IPS-18a (cell line): ENCODE results near the gene FAM240B.

Source experiments
- H3K27ac ChIP-seq: one replicate; pipeline ENCODE4 v1.5.1; 2013; ENCODE audit warnings: low read length
- H3K27me3 ChIP-seq: one replicate; pipeline ENCODE4 v1.6.1; 2013; ENCODE audit warnings: mild to moderate bottlenecking, low read length; ENCODE audit not compliant: control insufficient read depth, insufficient read depth
- H3K36me3 ChIP-seq: one replicate; pipeline ENCODE4 v1.6.1; 2013; ENCODE audit warnings: low read depth, low read length; ENCODE audit not compliant: control insufficient read depth
- H3K4me1 ChIP-seq: one replicate; pipeline ENCODE4 v1.6.1; 2013; ENCODE audit warnings: low read depth, low read length; ENCODE audit not compliant: control insufficient read depth
- H3K4me3 ChIP-seq: one replicate; pipeline ENCODE4 v1.5.1; 2013; ENCODE audit warnings: low read length
- H3K9ac ChIP-seq: one replicate; pipeline ENCODE4 v1.6.1; 2013; ENCODE audit warnings: mild to moderate bottlenecking, low read length, moderate library complexity
- H3K9me3 ChIP-seq: one replicate; pipeline ENCODE4 v1.6.1; 2013; ENCODE audit warnings: low read depth, low read length; ENCODE audit not compliant: control insufficient read depth

Gene FAM240B

GRCh38 chr9:38662763-38663593 is 57.0 kb downstream of the FAM240B start:
- no peak overlapping the region for H3K9ac ChIP-seq
- H3K4me1 ChIP-seq = no peaks in the 10 kb centered on the region
- no peak overlapping the region for H3K27ac ChIP-seq
- no peaks in the 10 kb centered on the region for H3K36me3 ChIP-seq
- no peaks in the 10 kb centered on the region for H3K9me3 ChIP-seq
- H3K27me3 ChIP-seq = no peaks in the 10 kb centered on the region
- no peak overlapping the region for H3K4me3 ChIP-seq

GRCh38 chr9:38659538-38659937 is 60.4 kb downstream of the FAM240B start:
- H3K36me3 ChIP-seq = no peaks in the 10 kb centered on the region

GRCh38 chr9:38656896-38657295 is 63.0 kb downstream of the FAM240B start:
- Histone ChIP-seq H3K9ac (no peak overlapping the region), H3K27me3 (no peaks in the 10 kb centered on the region), H3K36me3 (no peaks in the 10 kb centered on the region), H3K9me3 (no peaks in the 10 kb centered on the region), H3K4me3 (no peak overlapping the region), H3K27ac (no peak overlapping the region), H3K4me1 (no peaks in the 10 kb centered on the region)

More at GRCh38 chr9:38659538-38659937, 60.4 kb downstream of the FAM240B start:
- Histone ChIP-seq H3K27ac (no peak overlapping the region), H3K27me3 (no peaks in the 10 kb centered on the region), H3K9ac (no peak overlapping the region), H3K9me3 (no peaks in the 10 kb centered on the region), H3K4me3 (no peak overlapping the region), H3K4me1 (no peaks in the 10 kb centered on the region)

DNA sequence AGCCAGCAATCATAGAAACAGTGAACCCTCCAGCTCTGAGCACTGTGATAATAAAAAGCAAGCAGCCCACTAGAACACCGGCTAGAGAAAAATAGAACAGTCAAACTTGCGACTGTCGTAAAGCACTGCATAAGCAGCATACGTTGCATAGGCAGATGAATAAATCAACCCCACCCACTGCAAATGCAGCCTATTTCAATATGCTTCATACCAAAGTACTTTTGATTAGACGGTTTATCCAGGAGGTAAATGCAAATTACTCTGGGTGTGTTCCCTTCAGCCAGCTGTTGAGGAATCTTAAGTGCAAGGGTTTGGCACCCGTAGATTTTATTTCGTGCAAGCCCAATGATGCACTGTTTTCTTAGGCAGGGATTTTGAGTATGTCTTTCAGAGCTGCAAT is 67.4 kb downstream of the FAM240B start:
- Histone ChIP-seq H3K27ac (no peak overlapping the region), H3K36me3 (no peaks in the 10 kb centered on the region), H3K27me3 (no peaks in the 10 kb centered on the region), H3K4me3 (no peak overlapping the region), H3K9me3 (no peaks in the 10 kb centered on the region), H3K4me1 (no peaks in the 10 kb centered on the region), H3K9ac (no peak overlapping the region)

DNA sequence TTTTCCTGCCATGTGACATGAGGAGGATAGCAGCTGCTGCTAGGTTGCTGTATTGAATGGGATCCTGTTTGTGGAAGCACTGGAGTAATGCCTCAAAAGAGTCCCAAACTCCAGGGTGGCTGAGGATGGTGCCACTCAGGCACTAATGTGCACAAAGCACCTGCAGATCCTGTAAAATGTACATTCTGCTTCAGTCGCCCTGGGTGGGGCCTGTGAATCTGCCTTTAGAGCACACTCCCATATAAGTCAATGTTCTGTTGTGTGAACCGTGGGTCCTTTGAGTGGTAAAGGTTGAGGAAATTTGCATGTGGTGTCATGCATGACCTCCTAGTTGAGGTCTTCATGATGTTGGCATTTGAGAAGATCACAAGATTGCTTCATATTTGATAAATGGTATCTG is 67.9 kb downstream of the FAM240B start:
- Histone ChIP-seq H3K27ac (no peak overlapping the region), H3K9ac (no peak overlapping the region), H3K4me1 (no peaks in the 10 kb centered on the region), H3K4me3 (no peak overlapping the region), H3K27me3 (no peaks in the 10 kb centered on the region), H3K36me3 (no peaks in the 10 kb centered on the region), H3K9me3 (no peaks in the 10 kb centered on the region)

DNA sequence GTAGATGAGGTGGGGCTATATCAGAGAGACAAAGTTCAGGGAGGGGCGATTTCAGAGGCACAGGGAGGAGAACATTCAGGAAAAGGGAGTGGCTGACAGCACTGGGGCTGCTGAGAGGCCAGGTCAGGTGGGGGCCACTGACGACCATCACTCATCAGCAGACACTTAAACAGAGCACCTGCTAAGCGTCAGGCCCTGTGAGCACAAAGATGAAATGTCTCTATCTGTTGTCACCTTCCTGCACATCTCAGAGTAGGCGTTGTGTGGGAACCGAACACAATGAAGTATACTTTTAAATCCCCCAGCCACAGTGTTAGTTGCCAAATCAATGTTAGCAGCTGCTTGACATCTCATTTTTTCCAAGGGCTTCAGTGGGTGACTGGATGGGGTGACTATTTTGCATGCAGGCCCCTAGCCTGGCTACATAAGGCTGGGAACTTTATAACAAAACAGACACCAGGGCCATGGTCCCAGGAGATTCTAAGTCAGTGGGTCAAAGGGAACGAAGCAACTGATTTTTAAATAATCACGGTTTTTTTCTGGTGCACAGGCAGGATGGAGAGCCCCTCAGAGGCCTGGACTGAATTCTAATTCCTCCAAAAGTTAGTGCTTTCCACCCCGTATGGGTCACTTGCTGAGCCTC is 68.4 kb downstream of the FAM240B start:
- Histone ChIP-seq H3K4me3 (no peak overlapping the region), H3K27ac (no peak overlapping the region), H3K27me3 (no peaks in the 10 kb centered on the region), H3K9me3 (no peaks in the 10 kb centered on the region), H3K36me3 (no peaks in the 10 kb centered on the region), H3K9ac (no peak overlapping the region), H3K4me1 (no peaks in the 10 kb centered on the region)

DNA sequence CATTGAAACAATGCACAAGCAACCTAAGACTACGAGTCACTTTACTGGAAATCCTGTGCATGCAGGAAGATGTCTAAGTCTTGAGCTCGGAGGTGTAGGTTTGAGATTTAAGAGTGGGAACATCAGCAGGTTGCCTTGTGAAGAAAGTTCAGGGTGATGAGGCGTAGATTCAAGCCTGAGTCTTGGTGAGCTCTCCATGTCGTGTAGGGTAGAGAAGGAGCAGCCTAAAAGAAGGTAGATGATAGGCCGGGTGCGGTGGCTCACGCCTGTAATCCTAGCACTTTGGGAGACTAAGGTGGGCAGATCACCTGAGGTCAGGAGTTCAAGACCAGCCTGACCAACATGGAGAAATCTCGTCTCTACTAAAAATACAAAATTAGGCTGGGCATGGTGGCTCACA is 69.4 kb downstream of the FAM240B start:
- H3K4me3 ChIP-seq = no peak overlapping the region
- H3K9ac ChIP-seq = no peak overlapping the region
- no peaks in the 10 kb centered on the region for H3K4me1 ChIP-seq
- no peaks in the 10 kb centered on the region for H3K27me3 ChIP-seq
- H3K9me3 ChIP-seq = no peaks in the 10 kb centered on the region
- no peaks in the 10 kb centered on the region for H3K36me3 ChIP-seq
- no peak overlapping the region for H3K27ac ChIP-seq

DNA sequence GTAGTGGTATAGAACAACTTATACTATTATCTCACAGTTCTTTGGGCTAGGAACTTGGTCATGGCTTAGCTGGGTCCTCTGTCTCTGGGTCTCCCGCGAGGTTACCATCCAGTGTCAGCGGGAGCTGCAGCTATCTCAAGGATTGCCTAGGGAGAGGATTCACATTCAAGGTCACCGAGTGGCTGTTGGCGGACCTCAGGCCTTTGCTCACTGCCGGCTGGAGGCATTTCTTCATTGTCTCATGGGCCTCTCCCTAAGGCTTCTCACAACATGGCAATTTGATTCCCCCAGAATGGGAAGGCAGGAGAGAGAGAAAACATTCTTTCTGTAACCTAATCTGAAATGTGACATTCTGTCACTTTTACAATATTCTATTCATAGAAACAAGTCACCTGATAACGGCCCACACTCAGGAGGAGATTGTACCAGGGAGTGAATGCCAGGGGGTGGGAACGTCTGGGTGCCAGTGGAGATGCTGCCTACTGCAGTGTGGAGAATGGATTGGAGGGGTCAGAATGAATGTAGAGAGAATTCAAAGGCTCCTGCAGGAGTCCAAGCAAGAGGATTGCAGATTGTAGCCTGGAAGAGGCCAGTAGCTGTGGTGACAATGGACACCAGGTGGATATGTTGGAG is 70.1 kb downstream of the FAM240B start:
- H3K9ac ChIP-seq = no peak overlapping the region
- H3K27ac ChIP-seq = no peak overlapping the region
- H3K9me3 ChIP-seq = no peaks in the 10 kb centered on the region
- no peaks in the 10 kb centered on the region for H3K27me3 ChIP-seq
- no peaks in the 10 kb centered on the region for H3K36me3 ChIP-seq
- no peak overlapping the region for H3K4me3 ChIP-seq
- no peaks in the 10 kb centered on the region for H3K4me1 ChIP-seq

DNA sequence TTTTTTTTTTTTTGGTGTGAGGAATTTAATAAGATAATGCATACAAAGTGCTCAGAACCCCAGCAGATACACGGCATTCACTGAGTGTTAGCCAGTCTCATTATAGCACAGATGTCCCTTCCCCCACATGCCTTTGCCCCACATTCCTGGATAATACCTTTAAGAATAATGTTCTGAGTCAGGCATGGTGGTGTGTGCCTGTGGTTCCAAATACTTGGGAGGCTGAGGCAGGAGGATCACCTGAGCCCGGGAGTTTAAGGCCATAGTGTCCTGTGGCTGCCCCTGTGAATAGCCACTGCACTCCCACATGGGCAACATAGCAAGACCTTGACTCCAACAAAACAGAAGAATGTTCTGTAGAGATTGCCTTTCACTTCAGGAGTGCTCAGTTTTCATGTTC is 75.3 kb downstream of the FAM240B start:
- no peaks in the 10 kb centered on the region for H3K27me3 ChIP-seq
- peaks cover 12% of the 10 kb centered on the region for H3K4me1 ChIP-seq
- no peaks in the 10 kb centered on the region for H3K36me3 ChIP-seq
- H3K9ac ChIP-seq = no peak overlapping the region
- H3K27ac ChIP-seq = no peak overlapping the region
- no peak overlapping the region for H3K4me3 ChIP-seq
- no peaks in the 10 kb centered on the region for H3K9me3 ChIP-seq
